Glomerular visceral epithelial cell (primary cell): Measurements from ENCODE around the gene WDR6.

Experiments
- DNase-seq: peaks from one replicate; pipeline ENCODE4 v3.0.0-alpha.2; 2016; ENCODE audit errors: extremely low spot score

The WDR6 gene

DNA sequence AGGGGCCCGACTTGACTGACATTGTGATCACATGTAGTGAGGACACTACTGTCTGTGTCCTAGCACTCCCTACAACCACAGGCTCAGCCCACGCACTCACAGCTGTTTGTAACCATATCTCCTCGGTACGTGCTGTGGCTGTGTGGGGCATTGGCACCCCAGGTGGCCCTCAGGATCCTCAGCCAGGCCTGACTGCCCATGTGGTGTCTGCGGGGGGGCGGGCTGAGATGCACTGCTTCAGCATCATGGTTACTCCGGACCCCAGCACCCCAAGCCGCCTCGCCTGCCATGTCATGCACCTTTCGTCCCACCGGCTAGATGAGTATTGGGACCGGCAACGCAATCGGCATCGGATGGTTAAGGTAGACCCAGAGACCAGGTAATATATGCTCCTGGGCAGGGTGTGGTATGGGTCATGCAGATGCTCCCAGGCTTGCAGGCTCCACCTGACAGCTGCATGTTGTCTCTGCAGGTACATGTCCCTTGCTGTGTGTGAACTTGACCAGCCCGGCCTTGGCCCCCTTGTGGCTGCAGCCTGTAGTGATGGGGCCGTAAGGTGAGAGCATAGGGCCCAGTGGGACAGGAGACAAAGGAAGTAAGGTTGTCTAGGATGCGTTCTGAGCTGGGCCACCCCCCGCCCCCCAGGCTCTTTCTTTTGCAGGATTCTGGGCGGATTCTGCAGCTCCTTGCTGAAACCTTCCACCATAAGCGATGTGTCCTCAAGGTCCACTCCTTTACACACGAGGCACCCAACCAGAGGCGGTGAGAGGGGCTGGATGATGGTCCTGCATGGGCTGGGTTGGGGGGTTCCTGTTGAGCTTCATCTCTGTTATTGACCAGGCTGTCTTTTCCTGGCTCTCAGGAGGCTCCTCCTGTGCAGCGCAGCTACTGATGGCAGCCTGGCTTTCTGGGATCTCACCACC lies 6.8 kb downstream of the WDR6 start:
- peak; percentile 61 for DNase-seq

GRCh38 chr3:49015072-49015471 lies 7.9 kb downstream of the WDR6 start:
- no peak for DNase-seq

- DNase-seq: no peak
Observed at GRCh38 chr3:49015765-49016164, 8.6 kb downstream of the WDR6 start.

DNA sequence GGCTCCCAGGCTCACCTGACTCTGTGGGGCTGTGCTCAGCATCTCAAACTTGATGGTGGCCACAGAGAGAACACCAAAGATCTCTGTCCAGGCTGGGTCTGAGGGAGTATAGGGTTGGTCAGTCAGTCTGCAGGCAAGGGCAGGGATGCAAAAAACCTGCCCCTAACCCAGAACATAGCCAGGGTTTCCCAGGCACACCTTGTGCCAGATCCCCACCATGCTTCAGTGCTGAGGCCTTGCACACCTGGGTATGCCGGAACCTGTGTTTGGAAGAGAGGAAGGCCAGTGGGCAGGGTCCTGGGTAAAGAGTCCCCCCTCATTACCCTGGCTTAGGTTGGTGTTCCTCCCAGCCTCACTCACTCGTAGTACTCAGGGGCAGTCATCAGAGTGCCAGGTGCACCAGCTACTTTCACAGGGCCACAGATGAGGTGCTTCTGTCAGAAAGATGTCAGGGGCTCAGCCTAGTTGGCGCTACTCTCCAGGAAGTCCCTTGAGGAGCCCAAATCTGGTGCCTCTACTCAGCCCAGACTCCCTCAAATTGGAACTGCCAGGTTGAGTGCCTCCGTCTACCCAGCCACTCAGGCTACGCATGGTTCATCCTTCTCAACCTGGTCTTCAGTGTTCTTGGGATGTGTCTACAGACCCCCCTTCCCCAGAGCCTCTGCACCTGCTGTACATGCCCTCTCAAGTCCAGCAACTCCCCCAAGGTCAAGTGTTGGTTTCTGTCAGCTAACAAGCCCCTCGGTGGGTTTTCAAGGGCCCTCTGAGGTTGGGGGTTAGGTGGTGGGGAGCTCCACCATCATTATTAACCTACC lies 9.4 kb downstream of the WDR6 start:
- DNase-seq: no peak

DNA sequence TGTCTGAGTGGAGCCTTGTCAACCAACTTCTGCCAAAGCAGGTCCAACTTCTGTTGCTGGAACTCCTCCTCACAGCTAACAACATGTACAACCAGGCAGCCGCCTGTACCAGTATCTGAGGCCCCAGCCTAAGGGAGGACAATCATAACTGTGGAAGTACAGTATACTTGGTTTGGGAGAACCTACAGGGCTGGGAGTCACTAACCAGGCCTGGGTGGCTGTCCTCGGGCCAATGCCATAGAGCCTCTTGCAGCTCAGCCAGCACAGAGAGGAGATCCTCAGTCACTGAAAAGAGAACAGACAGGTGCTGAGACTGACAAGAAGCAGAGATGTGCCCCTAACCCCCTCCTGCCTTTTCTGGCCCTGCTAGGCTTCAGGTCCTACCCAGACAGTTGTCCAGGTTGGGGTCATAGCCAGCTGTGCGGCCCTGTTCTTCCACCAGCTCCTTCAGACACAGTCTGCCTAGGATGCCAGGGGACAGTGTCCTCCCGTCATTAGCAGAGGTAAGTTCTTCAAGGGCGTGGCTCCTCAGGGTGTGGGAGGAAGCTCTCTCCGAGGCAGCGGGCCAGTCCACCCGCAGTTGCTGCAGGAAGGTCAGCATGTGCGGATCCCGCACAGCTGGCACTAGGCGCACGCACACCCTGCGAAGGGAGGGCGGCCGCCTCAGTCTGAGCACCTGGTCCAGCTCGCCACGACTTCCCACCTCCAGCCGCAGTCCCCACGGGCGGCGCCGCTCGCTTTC lies 10.2 kb downstream of the WDR6 start:
- peak; percentile 33 for DNase-seq

DNA sequence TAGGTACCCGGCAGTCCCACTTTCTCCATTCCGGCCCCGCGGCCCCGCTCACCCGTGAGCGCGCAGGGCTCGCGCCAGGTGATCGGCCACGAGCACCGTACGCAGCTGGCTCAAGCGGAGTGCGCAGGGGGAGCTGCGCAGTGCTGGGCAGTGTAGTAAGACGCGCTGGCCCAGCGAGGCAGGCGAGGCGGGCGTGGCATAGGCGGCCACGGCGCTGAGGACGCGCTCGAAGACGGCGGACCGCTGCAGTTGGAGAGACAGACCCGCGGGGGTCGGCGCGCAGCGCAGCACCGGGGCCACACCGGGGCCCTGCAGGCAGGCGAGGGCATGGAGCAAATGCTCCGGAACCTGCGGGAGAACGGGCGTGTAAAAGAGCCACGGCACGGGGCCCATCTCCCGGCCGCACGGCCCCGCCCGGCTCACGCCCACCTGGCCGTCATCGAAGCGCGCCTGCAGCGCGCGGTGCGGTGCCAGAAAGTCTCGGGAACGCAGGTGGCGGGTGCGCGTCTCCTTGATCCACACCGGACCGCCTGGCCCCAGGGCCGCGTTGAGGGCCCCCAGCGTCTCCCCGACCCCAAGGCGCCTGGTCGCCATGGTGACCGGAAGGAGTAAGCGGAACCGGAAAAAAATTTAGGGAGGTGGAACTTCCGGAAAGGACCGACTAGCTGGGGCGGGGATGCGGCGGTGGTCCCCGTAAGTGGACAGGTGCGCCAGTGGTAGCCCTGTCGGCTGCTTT lies 10.9 kb downstream of the WDR6 start, which contains the start of gene DALRD3:
Gene DALRD3, minus strand, starts transcription at position 610 of the 736 bp plus-strand sequence. Its CDS starts 16 bp downstream, at position 594.
- DNase-seq: peak; percentile 66

GRCh38 chr3:49018707-49019006 lies 11.5 kb downstream of the WDR6 start:
- DNase-seq: no peak

GRCh38 chr3:49019941-49020329 lies 12.7 kb downstream of the WDR6 start:
- DNase-seq: no peak

- peak; percentile 23 for DNase-seq
Observed at GRCh38 chr3:49020330-49021212, 13.4 kb downstream of the WDR6 start.

DNA sequence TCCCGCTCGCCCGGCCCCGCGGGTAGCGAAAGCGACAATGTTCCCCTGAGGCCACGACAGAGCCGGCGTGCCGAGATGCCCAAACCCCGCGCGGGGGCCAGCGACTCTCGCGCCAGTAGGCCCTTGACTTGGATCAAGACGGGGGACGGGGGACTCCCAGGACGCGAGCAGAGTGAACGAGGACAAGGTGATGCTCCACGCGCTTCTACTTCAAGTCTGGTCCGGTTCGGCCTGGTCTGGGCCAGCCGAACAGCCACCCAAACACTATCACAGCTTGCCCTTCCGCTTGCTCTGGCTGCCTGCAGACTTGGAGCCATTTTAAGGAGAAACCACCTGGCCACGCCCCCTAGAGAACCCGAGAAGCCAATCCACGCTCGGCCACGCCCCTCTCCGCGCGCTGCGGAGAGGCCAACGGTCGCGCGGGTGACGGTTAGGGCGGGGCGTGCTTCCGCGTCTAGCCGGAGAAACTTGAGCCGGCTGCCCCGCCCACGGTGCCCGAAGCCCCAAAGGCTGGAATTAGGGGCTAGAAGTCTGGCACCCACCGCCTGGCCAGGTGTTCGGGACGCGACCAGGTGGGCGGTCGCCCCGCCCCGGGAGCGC lies 14.1 kb downstream of the WDR6 start:
- DNase-seq: peak; percentile 98

GRCh38 chr3:49021813-49022687 lies 14.9 kb downstream of the WDR6 start, which contains the start of gene NDUFAF3:
Gene NDUFAF3, plus strand, starts transcription at chr3:49022121. Its CDS starts 24 bp downstream, at chr3:49022145.
- DNase-seq: peak; percentile 94

DNA sequence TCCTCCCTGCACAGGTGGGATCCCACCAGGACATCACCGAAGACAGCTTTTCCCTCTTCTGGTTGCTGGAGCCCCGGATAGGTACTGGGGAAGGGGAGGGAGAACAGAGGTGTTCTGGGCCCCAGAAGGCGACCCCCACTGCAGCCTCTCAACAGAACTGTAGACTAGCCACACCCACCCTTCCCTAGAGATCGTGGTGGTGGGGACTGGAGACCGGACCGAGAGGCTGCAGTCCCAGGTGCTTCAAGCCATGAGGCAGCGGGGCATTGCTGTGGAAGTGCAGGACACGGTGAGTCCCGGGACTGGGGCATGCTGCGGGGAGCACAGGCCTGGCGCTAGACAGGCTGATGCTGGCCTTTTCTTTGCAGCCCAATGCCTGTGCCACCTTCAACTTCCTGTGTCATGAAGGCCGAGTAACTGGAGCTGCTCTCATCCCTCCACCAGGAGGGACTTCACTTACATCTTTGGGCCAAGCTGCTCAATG lies 15.5 kb downstream of the WDR6 start:
- DNase-seq: peak; percentile 35

DNA sequence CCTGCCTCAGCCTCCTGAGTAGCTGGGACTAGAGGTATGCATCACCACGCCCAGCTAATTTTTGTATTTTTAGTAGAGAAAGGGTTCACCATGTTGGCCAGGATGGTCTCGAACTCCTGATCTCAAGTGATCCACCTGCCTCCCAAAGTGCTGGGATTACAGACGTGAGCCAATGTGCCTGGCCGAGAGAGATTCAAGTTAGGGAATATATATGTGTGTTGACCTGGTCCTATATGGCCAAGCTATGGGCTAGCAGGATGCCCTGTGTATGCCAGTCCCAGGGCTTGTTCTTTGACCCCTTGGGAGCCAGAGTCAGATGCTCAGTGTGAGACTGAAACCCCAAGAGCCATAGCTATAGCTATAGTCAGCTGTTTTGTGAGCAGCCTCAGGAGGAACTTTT lies 16.6 kb downstream of the WDR6 start:
- no peak for DNase-seq

DNA sequence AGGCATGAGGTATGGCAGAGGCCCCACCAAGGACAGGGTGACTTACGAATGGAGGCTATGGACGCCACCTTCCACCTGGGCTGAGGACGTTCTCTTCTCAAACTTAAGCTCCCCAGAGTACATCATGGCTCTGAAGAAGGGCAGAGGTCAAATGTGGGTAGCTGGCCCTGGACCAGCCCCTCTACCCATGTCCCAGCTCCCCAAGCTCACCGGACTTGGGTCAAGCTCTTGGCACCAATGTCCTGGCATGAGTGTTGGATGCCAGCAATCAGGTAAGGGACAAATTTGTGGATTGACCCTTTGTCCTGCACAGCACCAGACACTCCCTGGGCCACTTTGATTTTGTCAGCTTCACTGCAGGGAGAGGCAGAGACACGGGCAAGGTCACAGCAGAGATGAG lies 17.3 kb downstream of the WDR6 start:
- no peak for DNase-seq

GRCh38 chr3:49025005-49025792 lies 18.0 kb downstream of the WDR6 start:
- DNase-seq: no peak

DNA sequence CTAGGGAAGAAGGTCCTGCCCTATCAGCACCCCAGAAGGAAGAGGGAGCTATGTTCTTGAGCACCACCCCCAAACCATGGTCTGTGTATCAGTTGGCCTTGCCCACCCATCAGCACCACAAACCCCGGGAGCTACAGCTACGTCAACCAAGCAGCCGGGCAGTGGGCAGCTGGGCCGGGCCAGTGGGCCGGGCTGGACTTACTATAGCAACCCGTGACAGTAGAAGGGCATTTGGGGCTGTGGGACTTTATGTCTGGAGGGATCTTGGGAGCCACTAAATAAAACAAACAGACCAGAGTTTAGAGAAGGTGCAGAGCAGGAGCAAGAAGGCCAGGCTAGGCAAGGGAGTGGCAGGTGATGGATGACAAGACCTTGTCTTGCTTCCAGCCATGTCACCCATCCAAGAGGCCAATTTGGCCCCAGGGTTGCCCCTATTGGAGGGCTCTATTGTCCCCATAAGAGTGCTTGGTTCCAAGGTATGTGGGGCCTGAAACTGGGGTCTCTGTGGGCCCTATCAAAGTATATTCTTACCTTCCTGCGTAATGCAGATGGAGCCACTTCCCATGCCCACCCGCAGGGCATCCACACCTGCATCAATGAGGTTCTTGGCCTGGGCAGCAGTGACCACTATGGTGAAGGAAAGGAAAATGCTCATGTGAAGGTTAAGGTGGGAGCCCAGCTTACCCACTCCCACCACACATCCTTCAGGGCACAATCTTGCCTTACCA lies 18.8 kb downstream of the WDR6 start:
- DNase-seq: no peak

GRCh38 chr3:49026536-49026935 lies 19.3 kb downstream of the WDR6 start:
- no peak for DNase-seq
